Liver (tissue), 9 donors: Measurements from ENCODE around the gene TTBK1. TPM values are rescaled to one million over a fixed set of nuclear protein-coding genes. Genes with fewer than 3 reads are reported as not detected.

Source experiments
- DNase-seq: peaks from one replicate; pipeline ENCODE4 v3.0.0-alpha.2; 2017; ENCODE audit warnings: low spot score
- H3K27ac ChIP-seq, 2 donors: one replicate each; pipeline ENCODE4 v1.7.0; 2013; ENCODE audit warnings: inconsistent platforms in 2 of 2, low read length in 2 of 2, control low read depth in 1 of 2, low read depth in 1 of 2, mild to moderate bottlenecking in 1 of 2
- H3K27me3 ChIP-seq, 4 donors: one replicate each; pipeline versions ENCODE4 v1.6.1 to v1.7.0; 2013; ENCODE audit warnings: low read length in 3 of 4, inconsistent platforms in 1 of 4, mild to moderate bottlenecking in 1 of 4, moderate library complexity in 1 of 4; ENCODE audit not compliant: control insufficient read depth in 4 of 4, insufficient read depth in 4 of 4
- H3K36me3 ChIP-seq, 4 donors: one replicate each; pipeline versions ENCODE4 v1.6.1 to v1.7.0; 2013; ENCODE audit warnings: low read length in 3 of 4, mild to moderate bottlenecking in 3 of 4, low read depth in 1 of 4, moderate library complexity in 1 of 4; ENCODE audit not compliant: control insufficient read depth in 4 of 4, insufficient read depth in 3 of 4
- H3K4me1 ChIP-seq, 4 donors: one replicate each; pipeline versions ENCODE4 v1.6.1 to v1.7.0; 2013; ENCODE audit warnings: low read length in 3 of 4, mild to moderate bottlenecking in 3 of 4, moderate library complexity in 1 of 4; ENCODE audit not compliant: control insufficient read depth in 4 of 4, insufficient read depth in 4 of 4
- H3K4me3 ChIP-seq, 3 donors: one replicate each; pipeline versions ENCODE4 v1.6.1 to v1.7.0; 2013; ENCODE audit warnings: low read length in 3 of 3, control low read depth in 1 of 3, low read depth in 1 of 3, mild to moderate bottlenecking in 1 of 3
- H3K9ac ChIP-seq, 2 donors: one replicate each; pipeline ENCODE4 v1.7.0; 2013; ENCODE audit warnings: low read length in 2 of 2, mild to moderate bottlenecking in 2 of 2, moderate library complexity in 2 of 2, control low read depth in 1 of 2, low read depth in 1 of 2
- H3K9me3 ChIP-seq, 4 donors: one replicate each; pipeline versions ENCODE4 v1.6.1 to v1.7.0; 2013; ENCODE audit warnings: low read length in 3 of 4; ENCODE audit not compliant: control insufficient read depth in 4 of 4
- FOXA1 ChIP-seq: IDR thresholded peaks from 2 replicates; pipeline ENCODE4 v1.6.1; 2016; ENCODE audit warnings: antibody characterized with exemption
- FOXA2 ChIP-seq: IDR thresholded peaks from 2 replicates; pipeline ENCODE4 v1.6.1; 2016; ENCODE audit warnings: antibody characterized with exemption
- GABPA ChIP-seq, 2 donors: IDR thresholded peaks in 1 of 2; conservative IDR thresholded peaks in 1 of 2; 2 replicates each; pipeline ENCODE4 v1.6.1; 2016; ENCODE audit warnings: antibody characterized with exemption in 2 of 2, mild to moderate bottlenecking in 1 of 2, moderate library complexity in 1 of 2
- HNF4A ChIP-seq, 2 donors: conservative IDR thresholded peaks; 2 replicates each; pipeline ENCODE4 v1.6.1; 2016; ENCODE audit warnings: antibody characterized with exemption in 2 of 2, mild to moderate bottlenecking in 2 of 2
- HNF4G ChIP-seq: IDR thresholded peaks from 2 replicates; pipeline ENCODE4 v1.6.1; 2016; ENCODE audit warnings: antibody characterized with exemption
- NR2F2 ChIP-seq: IDR thresholded peaks from 2 replicates; pipeline ENCODE4 v1.6.1; 2016; ENCODE audit warnings: antibody characterized with exemption
- RAD21 ChIP-seq, 2 donors: IDR thresholded peaks; 2 replicates each; pipeline ENCODE4 v1.6.1; 2016; ENCODE audit warnings: antibody characterized with exemption in 2 of 2, mild to moderate bottlenecking in 2 of 2
- RXRA ChIP-seq, 2 donors: IDR thresholded peaks; 2 replicates each; pipeline ENCODE4 v1.6.1; 2017 to 2018; ENCODE audit warnings: antibody characterized with exemption in 2 of 2, mild to moderate bottlenecking in 1 of 2
- TAF1 ChIP-seq: conservative IDR thresholded peaks from 2 replicates; pipeline ENCODE4 v1.6.1; 2016; ENCODE audit warnings: antibody characterized with exemption, mild to moderate bottlenecking
- WGBS: extraction: QIAGEN DNeasy Blood & Tissue Kit; methylation state at CpG from one replicate; pipeline ENCODE4 v1.1.7; 2013; 5-methylcytosine and 5-hydroxymethylcytosine counted together
- polyA plus RNA-seq, 2 donors: library from polyadenylated mRNA; stranded (reverse) in 1 of 2; unstranded in 1 of 2; fragments of 200-250 nt in 1 of 2; fragments of >200 nt in 1 of 2; fragmentation: Nextera tagmentation in 1 of 2; extraction: Ambion mirVana in 1 of 2; gene quantifications; one replicate each; pipeline versions ENCODE4 v1.2.1 to v1.2.3, GENCODE V29; 2013 to 2015
- total RNA-seq, 2 donors: library from RNA; depleted of rRNA; stranded (reverse); fragments of >200 nt; gene quantifications; one replicate each; pipeline ENCODE4 v1.2.3, GENCODE V29; 2014
- TF ChIP-seq, protein P1 (sequence below): IDR thresholded peaks from 2 replicates; pipeline ENCODE4 v1.6.1; 2016; ENCODE audit warnings: antibody characterized with exemption, mild to moderate bottlenecking
- TF ChIP-seq, protein P2 (sequence below): fragments of 150-350 bp; IDR thresholded peaks from 2 replicates; pipeline ENCODE4 v1.5.1; 2017; ENCODE audit warnings: improper control_type of control experiment, low read depth, low read length; ENCODE audit not compliant: missing input control
- TF ChIP-seq, protein P3 (sequence below): IDR thresholded peaks from 2 replicates; pipeline ENCODE4 v1.6.1; 2016; ENCODE audit warnings: antibody characterized with exemption
- donor health status: healthy.
- donor health status: healthy.
- donor health status: healthy.
- donor health status: healthy.
- donor health status: healthy.

TTBK1 gene
- total and polyA plus RNA-seq, 4 donors = 0.14 to 1.2 (median 0.44) TPM

DNA sequence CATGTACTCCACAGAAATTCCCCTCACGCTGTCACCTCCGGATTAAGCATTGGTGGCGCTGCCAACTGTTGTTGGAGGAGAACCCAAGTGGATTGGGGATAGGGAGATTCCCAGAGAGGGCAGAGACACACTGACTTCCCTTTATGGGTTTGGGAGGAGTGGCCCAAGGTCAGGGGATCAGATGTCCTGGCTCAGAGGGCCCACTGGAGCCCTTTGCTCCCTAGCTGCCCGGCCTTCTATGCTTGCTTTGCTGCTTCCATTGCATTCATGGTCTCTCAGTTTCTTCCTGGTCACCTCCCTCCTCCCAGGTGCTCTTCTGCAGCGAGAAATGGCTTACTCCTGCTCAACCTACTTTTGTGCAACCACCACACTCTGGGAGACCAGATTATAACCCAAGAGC is 46.9 kb upstream of the TTBK1 start (continued):
- TF ChIP-seq, protein P1, sequence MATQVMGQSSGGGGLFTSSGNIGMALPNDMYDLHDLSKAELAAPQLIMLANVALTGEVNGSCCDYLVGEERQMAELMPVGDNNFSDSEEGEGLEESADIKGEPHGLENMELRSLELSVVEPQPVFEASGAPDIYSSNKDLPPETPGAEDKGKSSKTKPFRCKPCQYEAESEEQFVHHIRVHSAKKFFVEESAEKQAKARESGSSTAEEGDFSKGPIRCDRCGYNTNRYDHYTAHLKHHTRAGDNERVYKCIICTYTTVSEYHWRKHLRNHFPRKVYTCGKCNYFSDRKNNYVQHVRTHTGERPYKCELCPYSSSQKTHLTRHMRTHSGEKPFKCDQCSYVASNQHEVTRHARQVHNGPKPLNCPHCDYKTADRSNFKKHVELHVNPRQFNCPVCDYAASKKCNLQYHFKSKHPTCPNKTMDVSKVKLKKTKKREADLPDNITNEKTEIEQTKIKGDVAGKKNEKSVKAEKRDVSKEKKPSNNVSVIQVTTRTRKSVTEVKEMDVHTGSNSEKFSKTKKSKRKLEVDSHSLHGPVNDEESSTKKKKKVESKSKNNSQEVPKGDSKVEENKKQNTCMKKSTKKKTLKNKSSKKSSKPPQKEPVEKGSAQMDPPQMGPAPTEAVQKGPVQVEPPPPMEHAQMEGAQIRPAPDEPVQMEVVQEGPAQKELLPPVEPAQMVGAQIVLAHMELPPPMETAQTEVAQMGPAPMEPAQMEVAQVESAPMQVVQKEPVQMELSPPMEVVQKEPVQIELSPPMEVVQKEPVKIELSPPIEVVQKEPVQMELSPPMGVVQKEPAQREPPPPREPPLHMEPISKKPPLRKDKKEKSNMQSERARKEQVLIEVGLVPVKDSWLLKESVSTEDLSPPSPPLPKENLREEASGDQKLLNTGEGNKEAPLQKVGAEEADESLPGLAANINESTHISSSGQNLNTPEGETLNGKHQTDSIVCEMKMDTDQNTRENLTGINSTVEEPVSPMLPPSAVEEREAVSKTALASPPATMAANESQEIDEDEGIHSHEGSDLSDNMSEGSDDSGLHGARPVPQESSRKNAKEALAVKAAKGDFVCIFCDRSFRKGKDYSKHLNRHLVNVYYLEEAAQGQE = no peak
- TF ChIP-seq GABPA (IDR thresholded peaks at IDR 0.05 in 1 of 2, conservative IDR thresholded peaks at IDR 0.05 in 1 of 2) = no peak

- Histone ChIP-seq H3K9me3 (no peaks in the 10 kb centered on the region), H3K9ac (no peak overlapping the region), H3K36me3 (peaks cover 4 to 50% (median 28%) of the 10 kb centered on the region in 4 donors), H3K27me3 (no peaks in the 10 kb centered on the region), H3K4me3 (no peak overlapping the region), H3K27ac (no peak overlapping the region), H3K4me1 (no peaks in the 10 kb centered on the region)
- WGBS = 96% methylated on average over 6 of the region's 6 CpGs
- no peak for DNase-seq
- no peak for TF ChIP-seq RXRA (IDR thresholded peaks at IDR 0.05)
Measured at GRCh38 chr6:43199912-43200311, 43.4 kb upstream of the TTBK1 start.

DNA sequence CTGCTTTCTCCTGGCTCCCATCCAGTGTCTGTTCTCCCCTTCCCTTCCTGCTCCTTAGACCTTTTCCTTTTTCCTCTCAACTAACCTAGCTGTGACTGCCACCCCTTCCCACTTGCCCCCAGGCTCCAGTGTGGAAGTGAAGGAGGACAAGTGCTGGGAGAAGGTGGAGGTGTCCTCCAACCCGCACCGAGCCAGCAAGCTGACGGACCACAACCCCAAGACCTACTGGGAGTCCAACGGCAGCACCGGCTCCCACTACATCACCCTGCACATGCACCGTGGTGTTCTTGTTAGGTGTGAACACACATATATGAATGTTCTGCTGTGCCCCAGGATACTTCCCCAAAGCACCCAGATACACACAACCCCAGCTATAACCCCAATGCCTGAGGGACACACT is 42.7 kb upstream of the TTBK1 start:
- H3K36me3 ChIP-seq = peaks cover 4 to 45% (median 24%) of the 10 kb centered on the region in 4 donors
- no peak overlapping the region for H3K27ac ChIP-seq
- H3K4me1 ChIP-seq = no peaks in the 10 kb centered on the region
- no peaks in the 10 kb centered on the region for H3K27me3 ChIP-seq
- no peaks in the 10 kb centered on the region for H3K9me3 ChIP-seq
- H3K9ac ChIP-seq = no peak overlapping the region
- H3K4me3 ChIP-seq = no peak overlapping the region
- no peak for DNase-seq
- TF ChIP-seq, protein P2, sequence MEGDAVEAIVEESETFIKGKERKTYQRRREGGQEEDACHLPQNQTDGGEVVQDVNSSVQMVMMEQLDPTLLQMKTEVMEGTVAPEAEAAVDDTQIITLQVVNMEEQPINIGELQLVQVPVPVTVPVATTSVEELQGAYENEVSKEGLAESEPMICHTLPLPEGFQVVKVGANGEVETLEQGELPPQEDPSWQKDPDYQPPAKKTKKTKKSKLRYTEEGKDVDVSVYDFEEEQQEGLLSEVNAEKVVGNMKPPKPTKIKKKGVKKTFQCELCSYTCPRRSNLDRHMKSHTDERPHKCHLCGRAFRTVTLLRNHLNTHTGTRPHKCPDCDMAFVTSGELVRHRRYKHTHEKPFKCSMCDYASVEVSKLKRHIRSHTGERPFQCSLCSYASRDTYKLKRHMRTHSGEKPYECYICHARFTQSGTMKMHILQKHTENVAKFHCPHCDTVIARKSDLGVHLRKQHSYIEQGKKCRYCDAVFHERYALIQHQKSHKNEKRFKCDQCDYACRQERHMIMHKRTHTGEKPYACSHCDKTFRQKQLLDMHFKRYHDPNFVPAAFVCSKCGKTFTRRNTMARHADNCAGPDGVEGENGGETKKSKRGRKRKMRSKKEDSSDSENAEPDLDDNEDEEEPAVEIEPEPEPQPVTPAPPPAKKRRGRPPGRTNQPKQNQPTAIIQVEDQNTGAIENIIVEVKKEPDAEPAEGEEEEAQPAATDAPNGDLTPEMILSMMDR = no peak
- TF ChIP-seq RXRA (IDR thresholded peaks at IDR 0.05) (no peak), HNF4G (no peak), TAF1 (no peak), RAD21 (IDR thresholded peaks at IDR 0.05) (no peak), NR2F2 (no peak), HNF4A (conservative IDR thresholded peaks at IDR 0.05) (no peak), FOXA1 (no peak), FOXA2 (no peak)
- TF ChIP-seq, protein P1 = no peak
- TF ChIP-seq, protein P3, sequence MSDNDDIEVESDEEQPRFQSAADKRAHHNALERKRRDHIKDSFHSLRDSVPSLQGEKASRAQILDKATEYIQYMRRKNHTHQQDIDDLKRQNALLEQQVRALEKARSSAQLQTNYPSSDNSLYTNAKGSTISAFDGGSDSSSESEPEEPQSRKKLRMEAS = no peak
- 97% methylated on average over 6 of the region's 6 CpGs for WGBS
